ENCODE data around the gene FANCC. TPM values are rescaled to one million over a fixed set of nuclear protein-coding genes. Genes with fewer than 3 reads are reported as not detected.
A peak's percentile ranks its signal among the peaks of the same experiment; 100 is the strongest.

The FANCC gene
- total RNA-seq, 1 experiment from 2014 or later = 25.3 TPM

GRCh38 chr9:95118596-95118995, 198.9 kb downstream of the FANCC start:
- no TSS peak for BruUV-seq (replicated peaks)
- CTCF ChIA-PET = no interaction called here

GRCh38 chr9:95116808-95117204, 200.7 kb downstream of the FANCC start:
- no peak overlapping the region for H3K4me3 ChIP-seq (ENCODE audit: low read depth, low read length, poor library complexity, severe bottlenecking)
- H3K4me1 ChIP-seq (ENCODE audit: insufficient read depth, low read length, poor library complexity, severe bottlenecking) = no peaks in the 10 kb centered on the region
- no TSS peak for BruUV-seq (replicated peaks)
- no peak for DNase-seq (ENCODE audit: low spot score)
- H3K36me3 ChIP-seq (ENCODE audit: insufficient read depth, low read length, poor library complexity, severe bottlenecking) = no peaks in the 10 kb centered on the region
- no peak for TF ChIP-seq CTCF (conservative IDR thresholded peaks at IDR 0.05; ENCODE audit: low read depth, low read length)
- no peaks in the 10 kb centered on the region for H3K27me3 ChIP-seq (replicated peaks; ENCODE audit: insufficient read depth, low read depth, low read length, poor library complexity)
- ChIA-PET POLR2A (ENCODE audit: low non-redundant PET) (no interaction called here), CTCF (no interaction called here)
- no peak overlapping the region for H3K27ac ChIP-seq (ENCODE audit: low read depth, low read length, poor library complexity, severe bottlenecking)
- no peaks in the 10 kb centered on the region for H3K9me3 ChIP-seq (ENCODE audit: low read depth, low read length, poor library complexity, severe bottlenecking)
- intact Hi-C loops (cut with micrococcal nuclease; ENCODE audit: unreplicated experiment) = no loop called here

More at GRCh38 chr9:95118596-95118995, 198.9 kb downstream of the FANCC start:
- H3K27ac ChIP-seq (ENCODE audit: low read depth, low read length, poor library complexity, severe bottlenecking) = no peak overlapping the region
- H3K27me3 ChIP-seq (replicated peaks; ENCODE audit: insufficient read depth, low read depth, low read length, poor library complexity) = no peaks in the 10 kb centered on the region
- TF ChIP-seq CTCF (conservative IDR thresholded peaks at IDR 0.05; ENCODE audit: low read depth, low read length) (no peak), EZH2 (IDR thresholded peaks at IDR 0.05; ENCODE audit: borderline replicate concordance, low read depth, low read length, poor library complexity, severe bottlenecking) (no peak)
- H3K4me3 ChIP-seq (ENCODE audit: low read depth, low read length, poor library complexity, severe bottlenecking) = no peak overlapping the region
- H3K36me3 ChIP-seq (ENCODE audit: insufficient read depth, low read length, poor library complexity, severe bottlenecking) = no peaks in the 10 kb centered on the region
- no peak for DNase-seq (ENCODE audit: low spot score)
- POLR2A ChIA-PET (ENCODE audit: low non-redundant PET) = no interaction called here
- intact Hi-C loops (cut with micrococcal nuclease; ENCODE audit: unreplicated experiment) = no loop called here
- H3K4me1 ChIP-seq (ENCODE audit: insufficient read depth, low read length, poor library complexity, severe bottlenecking) = no peaks in the 10 kb centered on the region
- H3K9me3 ChIP-seq (ENCODE audit: low read depth, low read length, poor library complexity, severe bottlenecking) = no peaks in the 10 kb centered on the region

- BruUV-seq (replicated peaks) = no TSS peak
- H3K4me1 ChIP-seq (ENCODE audit: insufficient read depth, low read length, poor library complexity, severe bottlenecking) = no peaks in the 10 kb centered on the region
- peak; percentile 39 for TF ChIP-seq CTCF (conservative IDR thresholded peaks at IDR 0.05; ENCODE audit: low read depth, low read length)
- no peak for TF ChIP-seq EZH2 (IDR thresholded peaks at IDR 0.05; ENCODE audit: borderline replicate concordance, low read depth, low read length, poor library complexity, severe bottlenecking)
- H3K27ac ChIP-seq (ENCODE audit: low read depth, low read length, poor library complexity, severe bottlenecking) = no peak overlapping the region
- intact Hi-C loops (cut with micrococcal nuclease; ENCODE audit: unreplicated experiment) = no loop called here
- H3K9me3 ChIP-seq (ENCODE audit: low read depth, low read length, poor library complexity, severe bottlenecking) = no peaks in the 10 kb centered on the region
- ChIA-PET POLR2A (ENCODE audit: low non-redundant PET) (no interaction called here), CTCF (interaction anchor here (1.7 kb wide), 1 partner anchor 12 kb away, joined by 5 read pairs; no protein-coding TSS in a partner anchor)
- no peaks in the 10 kb centered on the region for H3K36me3 ChIP-seq (ENCODE audit: insufficient read depth, low read length, poor library complexity, severe bottlenecking)
- H3K27me3 ChIP-seq (replicated peaks; ENCODE audit: insufficient read depth, low read depth, low read length, poor library complexity) = no peaks in the 10 kb centered on the region
- no peak for DNase-seq (ENCODE audit: low spot score)
- H3K4me3 ChIP-seq (ENCODE audit: low read depth, low read length, poor library complexity, severe bottlenecking) = no peak overlapping the region
Observed at GRCh38 chr9:95116002-95116807, 201.3 kb downstream of the FANCC start.
